ENCODE data around the gene ITPKB.

- TF ChIP-seq CTCF (IDR thresholded peaks at IDR 0.05) (no peak), POLR2A (IDR thresholded peaks at IDR 0.05) (no peak)
These were observed 12.1 kb upstream of the ITPKB start for GRCh38 chr1:226751214-226751613.

Measured in heart left ventricle (tissue), 13 donors.